RWPE2 (cell line): ENCODE measurements around the gene UGT1A4.

ENCODE experiments used
- ATAC-seq: fragments of 200-7000 bp; cut with Tn5 transposase; 3 replicates; pipeline ENCODE4 v1.9.1; 2021; ENCODE audit warnings: low read depth
- DNase-seq: peaks from one replicate; pipeline ENCODE4 v3.0.0-alpha.2; 2020; ENCODE audit warnings: low spot score
- H3K27ac ChIP-seq: fragments of 450-650 bp; 2 replicates; pipeline ENCODE4 v1.5.1; 2017; ENCODE audit warnings: mild to moderate bottlenecking; ENCODE audit not compliant: poor library complexity, severe bottlenecking
- H3K27me3 ChIP-seq: fragments of 250-450 bp; sonication (Bioruptor Pico); 2 replicates; pipeline ENCODE4 v1.5.1; 2021; ENCODE audit warnings: mild to moderate bottlenecking, moderate library complexity; ENCODE audit not compliant: insufficient read depth, poor library complexity, severe bottlenecking
- H3K36me3 ChIP-seq: fragments of 250-450 bp; sonication (Bioruptor Pico); 2 replicates; pipeline ENCODE4 v1.5.1; 2020; ENCODE audit warnings: low read depth, mild to moderate bottlenecking, moderate library complexity
- H3K4me1 ChIP-seq: fragments of 250-450 bp; sonication (Bioruptor Pico); 2 replicates; pipeline ENCODE4 v1.5.1; 2021; ENCODE audit warnings: mild to moderate bottlenecking, moderate library complexity; ENCODE audit not compliant: insufficient read depth, poor library complexity, severe bottlenecking
- H3K4me3 ChIP-seq: fragments of 250-450 bp; sonication (Bioruptor Pico); 2 replicates; pipeline ENCODE4 v1.5.1; 2021; ENCODE audit warnings: mild to moderate bottlenecking, moderate library complexity; ENCODE audit not compliant: severe bottlenecking
- H3K9me3 ChIP-seq: fragments of 250-450 bp; sonication (Bioruptor Pico); 2 replicates; pipeline ENCODE4 v1.5.1; 2021; ENCODE audit warnings: mild to moderate bottlenecking, moderate library complexity; ENCODE audit not compliant: severe bottlenecking
- CTCF ChIP-seq: fragments of 450-650 bp; IDR thresholded peaks from one replicate; pipeline ENCODE4 v1.5.1; 2017; ENCODE audit warnings: mild to moderate bottlenecking, moderate library complexity; ENCODE audit not compliant: poor library complexity, severe bottlenecking

UGT1A4 gene

GRCh38 chr2:233681521-233682099, 36.9 kb upstream of the UGT1A4 start, which contains the start of gene UGT1A7:
Gene UGT1A7, plus strand, starts transcription at chr2:233681901. Its CDS starts 37 bp downstream, at chr2:233681938.
- Histone ChIP-seq H3K27ac (no peak within 1 kb of the TSS), H3K4me3 (no peak within 1 kb of the TSS), H3K36me3 (no peaks in the 10 kb centered on the region), H3K9me3 (no peaks in the 10 kb centered on the region), H3K4me1 (no peaks in the 10 kb centered on the region), H3K27me3 (no peaks in the 10 kb centered on the region)
- DNase-seq (no peak), ATAC-seq (no peak)
- no peak for TF ChIP-seq CTCF

GRCh38 chr2:233684640-233685039, 33.9 kb upstream of the UGT1A4 start:
- DNase-seq: no peak
- Histone ChIP-seq H3K27ac (no peak overlapping the region), H3K4me1 (peaks cover under 1% of the 10 kb centered on the region)

GRCh38 chr2:233686928-233687327, 31.6 kb upstream of the UGT1A4 start:
- Histone ChIP-seq H3K4me1 (peaks cover 19% of the 10 kb centered on the region), H3K9me3 (no peaks in the 10 kb centered on the region), H3K27ac (no peak overlapping the region), H3K36me3 (no peaks in the 10 kb centered on the region), H3K27me3 (no peaks in the 10 kb centered on the region), H3K4me3 (no peak overlapping the region)
- no peak for DNase-seq
- no peak for ATAC-seq
- no peak for TF ChIP-seq CTCF

More at GRCh38 chr2:233684640-233685039, 33.9 kb upstream of the UGT1A4 start:
- no peak for ATAC-seq
- H3K27me3 ChIP-seq: no peaks in the 10 kb centered on the region
- no peak overlapping the region for H3K4me3 ChIP-seq
- H3K9me3 ChIP-seq: no peaks in the 10 kb centered on the region
- no peaks in the 10 kb centered on the region for H3K36me3 ChIP-seq
- no peak for TF ChIP-seq CTCF

- Histone ChIP-seq H3K27me3 (no peaks in the 10 kb centered on the region), H3K4me3 (no peak overlapping the region), H3K9me3 (no peaks in the 10 kb centered on the region), H3K36me3 (no peaks in the 10 kb centered on the region), H3K4me1 (peaks cover 25% of the 10 kb centered on the region), H3K27ac (no peak overlapping the region)
- no peak for TF ChIP-seq CTCF
- no peak for DNase-seq
- ATAC-seq: no peak
These were observed 30.2 kb upstream of the UGT1A4 start for GRCh38 chr2:233688341-233688740.

GRCh38 chr2:233689031-233689430, 29.5 kb upstream of the UGT1A4 start:
- H3K4me3 ChIP-seq: no peak overlapping the region
- no peak for TF ChIP-seq CTCF
- no peaks in the 10 kb centered on the region for H3K9me3 ChIP-seq
- H3K27me3 ChIP-seq: no peaks in the 10 kb centered on the region
- no peak for DNase-seq
- peaks cover 25% of the 10 kb centered on the region for H3K4me1 ChIP-seq
- H3K36me3 ChIP-seq: no peaks in the 10 kb centered on the region
- peak overlapping the region; percentile 87 for H3K27ac ChIP-seq
- no peak for ATAC-seq
